Pancreas (tissue), 10 donors: ENCODE measurements around the gene PAX5. TPM values are rescaled to one million over a fixed set of nuclear protein-coding genes. Genes with fewer than 3 reads are reported as not detected.

Experiments used
- ATAC-seq, 4 donors: fragments of 200-7000 bp; cut with Tn5 transposase; one replicate each; pipeline versions ENCODE4 v1.8.0 to v1.9.1; 2020; ENCODE audit warnings: mild to moderate bottlenecking in 4 of 4, moderate library complexity in 4 of 4
- DNase-seq, 6 donors: peaks; one replicate each; pipeline ENCODE4 v3.0.0-alpha.2; 2020
- FAIRE-seq: peaks from 2 replicates; lab custom pipeline; 2012; peaks lifted over from hg19 to GRCh38; lab: Jason Lieb, UNC
- H3K27ac ChIP-seq, 4 donors: fragments of 200-600 bp; sonication (generic); 1 replicate in 3 of 4; 2 replicates in 1 of 4; pipeline versions ENCODE4 v1.5.0 to v1.8.0; 2020
- H3K27me3 ChIP-seq, 4 donors: fragments of 200-600 bp; one replicate each; pipeline ENCODE4 v1.8.0; 2021
- H3K36me3 ChIP-seq, 3 donors: fragments of 200-600 bp; sonication (generic) in 1 of 3; one replicate each; pipeline versions ENCODE4 v1.5.0 to v1.8.0; 2020 to 2021
- H3K4me1 ChIP-seq, 3 donors: fragments of 200-600 bp; one replicate each; pipeline ENCODE4 v1.8.0; 2021
- H3K4me3 ChIP-seq, 4 donors: fragments of 200-600 bp; sonication (generic) in 2 of 4; one replicate each; pipeline versions ENCODE4 v1.5.0 to v1.8.0; 2020 to 2021
- H3K9me3 ChIP-seq, 4 donors: fragments of 200-600 bp; one replicate each; pipeline ENCODE4 v1.8.0; 2021
- CTCF ChIP-seq, 4 donors: fragments of 200-600 bp; sonication (generic) in 3 of 4; IDR thresholded peaks; one replicate each; pipeline versions ENCODE4 v1.5.0 to v1.8.0; 2021; ENCODE audit warnings: antibody characterized with exemption in 4 of 4
- WGBS, 2 donors: extraction: QIAGEN DNeasy Blood & Tissue Kit; methylation state at CpG; one replicate each; pipeline ENCODE4 v1.1.7; 2013; 5-methylcytosine and 5-hydroxymethylcytosine counted together
- intact Hi-C, 3 donors: fragments of 100-400 bp; cut with DNase I; formaldehyde crosslinking; loops; one replicate each; pipeline versions ENCODE4 v1.11.1 to v1.14.2; 2022
- polyA plus RNA-seq, 2 donors: library from polyadenylated mRNA; stranded (reverse); fragments of 200-250 nt; gene quantifications; one replicate each; pipeline ENCODE4 v1.2.3, GENCODE V29; 2013
- total RNA-seq, 6 donors: library from RNA; stranded (reverse); fragmentation: NEBNext Ultra II Directional in 4 of 6; extraction: Animal tissue kit (Norgen Biotek cat#: 25700) in 4 of 6; gene quantifications; one replicate each; pipeline versions ENCODE4 v1.2.1 to v1.2.4, GENCODE V29; 2021 to 2023
- donor health status: healthy with polysubstance abuse.
- donor health status: DM: no; HTN: no; CAD: no; lungs with moderate emphysema.
- donor health status: DM: no; HTN: no; CAD: no.
- donor health status: control.
- donor health status: control.
- donor health status: Bipolar disorder and iron deficiency.
- donor health status: DM: yes; HTN: yes; CAD: no.
- donor health status: DM: no; HTN: no; CAD: no.
- donor health status: DM: no; HTN: no; CAD: no.
- donor health status: DM: yes; HTN: yes; CAD: no.

The PAX5 gene
- total and polyA plus RNA-seq, 8 donors = under 0.01 to 0.35 (median 0.28) TPM; not detected in 1

GRCh38 chr9:37002413-37003217 is 31.5 kb downstream of the PAX5 start:
- intact Hi-C loops = no loop called here
- DNase-seq (peak in 1 of 6 donors; percentile 44), ATAC-seq (no peak), FAIRE-seq (no peak)
- TF ChIP-seq CTCF (IDR thresholded peaks at IDR 0.05) = no peak
- Histone ChIP-seq H3K4me1 (no peaks in the 10 kb centered on the region), H3K27me3 (peaks cover 0 to 6% (median 0%) of the 10 kb centered on the region in 4 donors), H3K9me3 (no peaks in the 10 kb centered on the region), H3K36me3 (no peaks in the 10 kb centered on the region), H3K4me3 (no peak overlapping the region), H3K27ac (no peak overlapping the region)
- WGBS, 2 donors = 10 to 11% methylated on average over 51 to 62 of the region's 62 CpGs

- DNase-seq = no peak
- H3K4me1 ChIP-seq = no peaks in the 10 kb centered on the region
- H3K27me3 ChIP-seq = peaks cover 0 to 6% (median 0%) of the 10 kb centered on the region in 4 donors
- no peak for ATAC-seq
- no peak for FAIRE-seq
- H3K27ac ChIP-seq = no peak overlapping the region
- no peaks in the 10 kb centered on the region for H3K36me3 ChIP-seq
- no peak overlapping the region for H3K4me3 ChIP-seq
- TF ChIP-seq CTCF (IDR thresholded peaks at IDR 0.05) = no peak
- H3K9me3 ChIP-seq = no peaks in the 10 kb centered on the region
- intact Hi-C loops = no loop called here
- WGBS, 2 donors = 56 to 66% methylated on average over 11 of the region's 11 CpGs
Measured at GRCh38 chr9:37002036-37002412, 32.0 kb downstream of the PAX5 start.

GRCh38 chr9:37001459-37001858 is 32.6 kb downstream of the PAX5 start:
- H3K27me3 ChIP-seq = peaks cover 0 to 6% (median 0%) of the 10 kb centered on the region in 4 donors
- WGBS, 2 donors = 75 to 79% methylated on average over 9 of the region's 9 CpGs
- H3K36me3 ChIP-seq = no peaks in the 10 kb centered on the region
- no peaks in the 10 kb centered on the region for H3K4me1 ChIP-seq
- FAIRE-seq = no peak
- H3K9me3 ChIP-seq = no peaks in the 10 kb centered on the region
- no peak for TF ChIP-seq CTCF (IDR thresholded peaks at IDR 0.05)
- H3K27ac ChIP-seq = no peak overlapping the region
- no peak overlapping the region for H3K4me3 ChIP-seq
- no peak for ATAC-seq
- intact Hi-C loops = no loop called here
- DNase-seq = no peak

GRCh38 chr9:36999728-37000333 is 34.2 kb downstream of the PAX5 start:
- H3K4me3 ChIP-seq = no peak overlapping the region
- no peak for FAIRE-seq
- no peak for ATAC-seq
- DNase-seq = no peak
- peaks cover 0 to 6% (median 0%) of the 10 kb centered on the region in 4 donors for H3K27me3 ChIP-seq
- TF ChIP-seq CTCF (IDR thresholded peaks at IDR 0.05) = no peak
- H3K4me1 ChIP-seq = no peaks in the 10 kb centered on the region
- H3K36me3 ChIP-seq = no peaks in the 10 kb centered on the region
- H3K9me3 ChIP-seq = no peaks in the 10 kb centered on the region
- H3K27ac ChIP-seq = no peak overlapping the region
- WGBS, 2 donors = 61 to 71% methylated on average over 8 of the region's 8 CpGs
- intact Hi-C loops = loop anchor here in 1 of 3 donors (10.0 kb wide), 1 partner anchor 385 kb away; no protein-coding TSS in a partner anchor
